H1 (cell line): ENCODE results near the gene AKR1C1. TPM values are rescaled to one million over a fixed set of nuclear protein-coding genes. Genes with fewer than 3 reads are reported as not detected.

Experiments used
- CTCF ChIA-PET: fragments of 300-600 bp; sonication (Branson Sonifier 250); formaldehyde crosslinking; loops from one replicate; lab custom pipeline; 2021; ENCODE audit not compliant: partially characterized antibody; lab: Charles Lee
- POLR2A ChIA-PET: fragments of 300-600 bp; sonication (Branson Sonifier 250); formaldehyde crosslinking; loops from one replicate; lab custom pipeline; 2021; ENCODE audit warnings: inconsistent platforms; ENCODE audit not compliant: partially characterized antibody; lab: Charles Lee
- DNase-seq, 2 experiments: peaks; one replicate each; pipeline versions ENCODE4 v3.0.0 to v3.0.0-alpha.2; 2010 to 2022; ENCODE audit warnings: low spot score in 2 of 2, low read depth in 1 of 2, mixed read lengths in 1 of 2
- FAIRE-seq: peaks from 2 replicates; lab custom pipeline; 2011; peaks lifted over from hg19 to GRCh38; lab: Jason Lieb, UNC
- H2AFZ ChIP-seq: 2 replicates; pipeline ENCODE4 v1.8.1; 2012; ENCODE audit warnings: low read length, inconsistent platforms
- H2AK5ac ChIP-seq: 2 replicates; pipeline ENCODE4 v1.6.1; 2013; ENCODE audit warnings: low read depth, low read length
- H2BK120ac ChIP-seq: replicated peaks from 2 replicates; pipeline ENCODE3; 2013; ENCODE audit warnings: low read depth, low read length, inconsistent platforms
- H2BK12ac ChIP-seq: 2 replicates; pipeline ENCODE4 v1.6.1; 2013; ENCODE audit warnings: low read depth, low read length
- H2BK15ac ChIP-seq: 2 replicates; pipeline ENCODE4 v1.6.1; 2013; ENCODE audit warnings: low read length
- H2BK20ac ChIP-seq: 2 replicates; pipeline ENCODE4 v1.6.1; 2013; ENCODE audit warnings: low read length
- H2BK5ac ChIP-seq: 2 replicates; pipeline ENCODE4 v1.6.1; 2013; ENCODE audit warnings: low read depth, low read length
- H3K14ac ChIP-seq: 2 replicates; pipeline ENCODE4 v1.6.1; 2013; ENCODE audit warnings: inconsistent platforms; ENCODE audit not compliant: insufficient read length
- H3K18ac ChIP-seq: 2 replicates; pipeline ENCODE4 v1.6.1; 2013; ENCODE audit warnings: low read length; ENCODE audit errors: extremely low read depth
- H3K23ac ChIP-seq: 2 replicates; pipeline ENCODE4 v1.6.1; 2013; ENCODE audit warnings: inconsistent platforms; ENCODE audit not compliant: insufficient read length
- H3K23me2 ChIP-seq: 2 replicates; pipeline ENCODE4 v1.6.1; 2013; ENCODE audit warnings: low read depth, low read length
- H3K27ac ChIP-seq: 2 replicates; pipeline ENCODE4 v1.6.1; 2011; ENCODE audit warnings: low read depth, low read length, inconsistent platforms
- H3K27me3 ChIP-seq, 4 experiments: replicated peaks in 1 of 4; 1 replicate in 1 of 4; 2 replicates in 3 of 4; pipeline versions ENCODE4 v1.6.1 to v1.8.1; 2011 to 2013; ENCODE audit warnings: low read length in 3 of 4, mild to moderate bottlenecking in 3 of 4, inconsistent platforms in 2 of 4, mixed read lengths in 2 of 4, moderate library complexity in 1 of 4; ENCODE audit not compliant: control insufficient read depth in 3 of 4, insufficient read depth in 3 of 4; ENCODE audit errors: extremely low read depth in 1 of 4
- H3K36me3 ChIP-seq, 4 experiments: 2 replicates each; pipeline versions ENCODE4 v1.6.1 to v1.8.1; 2011 to 2013; ENCODE audit warnings: mild to moderate bottlenecking in 4 of 4, low read length in 3 of 4, moderate library complexity in 2 of 4, control low read depth in 1 of 4, inconsistent platforms in 1 of 4; ENCODE audit not compliant: insufficient read depth in 4 of 4, control insufficient read depth in 2 of 4
- H3K4ac ChIP-seq: replicated peaks from 2 replicates; pipeline ENCODE3; 2013; ENCODE audit warnings: low read length, low read depth, mixed read lengths, inconsistent platforms; ENCODE audit not compliant: insufficient read length
- H3K4me1 ChIP-seq, 4 experiments: replicated peaks in 1 of 4; 1 replicate in 1 of 4; 2 replicates in 3 of 4; pipeline versions ENCODE4 v1.6.1 to v1.8.1; 2011 to 2013; ENCODE audit warnings: low read length in 3 of 4, inconsistent platforms in 2 of 4, mixed read lengths in 1 of 4; ENCODE audit not compliant: insufficient read depth in 4 of 4, control insufficient read depth in 3 of 4
- H3K4me2 ChIP-seq, 2 experiments: 2 replicates each; pipeline versions ENCODE4 v1.6.1 to v1.8.1; 2011 to 2013; ENCODE audit warnings: low read depth in 2 of 2, low read length in 2 of 2, control low read depth in 1 of 2, inconsistent platforms in 1 of 2, mild to moderate bottlenecking in 1 of 2; ENCODE audit not compliant: insufficient read depth in 1 of 2
- H3K4me3 ChIP-seq, 4 experiments: fragments of 200-600, 300-600 bp in 1 of 4; sonication (generic), shearing (Covaris generic), sonication (Bioruptor Twin) in 1 of 4; 2 replicates each; pipeline versions ENCODE4 v1.5.1 to v1.8.1; 2011 to 2016; ENCODE audit warnings: low read length in 4 of 4, low read depth in 3 of 4, control low read depth in 2 of 4, inconsistent platforms in 2 of 4, mild to moderate bottlenecking in 2 of 4, mixed read lengths in 1 of 4, moderate library complexity in 1 of 4; ENCODE audit not compliant: insufficient read depth in 2 of 4; ENCODE audit errors: extremely low read depth in 1 of 4
- H3K56ac ChIP-seq: replicated peaks from 2 replicates; pipeline ENCODE3; 2013; ENCODE audit warnings: low read depth, mild to moderate bottlenecking, mixed read lengths, low read length, inconsistent platforms; ENCODE audit not compliant: insufficient read length
- H3K79me1 ChIP-seq: 2 replicates; pipeline ENCODE4 v1.6.1; 2013; ENCODE audit warnings: low read depth, low read length, control low read depth
- H3K79me2 ChIP-seq, 2 experiments: 2 replicates each; pipeline versions ENCODE4 v1.6.1 to v1.8.1; 2012 to 2013; ENCODE audit warnings: low read length in 2 of 2, mild to moderate bottlenecking in 2 of 2, inconsistent platforms in 1 of 2; ENCODE audit not compliant: insufficient read depth in 2 of 2, control insufficient read depth in 1 of 2
- H3K9ac ChIP-seq, 4 experiments: replicated peaks in 1 of 4; 1 replicate in 1 of 4; 2 replicates in 3 of 4; pipeline versions ENCODE4 v1.6.1 to v1.8.1; 2011 to 2013; ENCODE audit warnings: low read depth in 3 of 4, low read length in 3 of 4, control low read depth in 2 of 4, mild to moderate bottlenecking in 2 of 4, moderate library complexity in 2 of 4, inconsistent platforms in 1 of 4; ENCODE audit errors: extremely low read depth in 1 of 4
- H3K9me3 ChIP-seq, 2 experiments: 2 replicates each; pipeline versions ENCODE4 v1.6.1 to v1.8.1; 2012 to 2013; ENCODE audit warnings: mild to moderate bottlenecking in 2 of 2, moderate library complexity in 2 of 2, control low read depth in 1 of 2, inconsistent platforms in 1 of 2, low read depth in 1 of 2, low read length in 1 of 2, mixed read lengths in 1 of 2; ENCODE audit not compliant: insufficient read depth in 2 of 2
- H4K20me1 ChIP-seq, 2 experiments: replicated peaks in 1 of 2; 2 replicates each; pipeline versions ENCODE3 to v1.8.1; 2011 to 2013; ENCODE audit warnings: inconsistent platforms in 2 of 2, low read length in 2 of 2, mild to moderate bottlenecking in 1 of 2; ENCODE audit not compliant: insufficient read depth in 2 of 2, control insufficient read depth in 1 of 2
- H4K5ac ChIP-seq: 2 replicates; pipeline ENCODE4 v1.6.1; 2013; ENCODE audit warnings: low read length, low read depth, mixed read lengths, inconsistent platforms; ENCODE audit not compliant: insufficient read length
- H4K8ac ChIP-seq: 2 replicates; pipeline ENCODE4 v1.8.0; 2013; ENCODE audit warnings: mild to moderate bottlenecking, moderate library complexity, low read length, inconsistent platforms; ENCODE audit not compliant: insufficient read depth; ENCODE audit errors: extremely low read depth
- H4K91ac ChIP-seq: replicated peaks from 2 replicates; pipeline ENCODE3; 2013; ENCODE audit warnings: low read length, mixed read lengths, inconsistent platforms; ENCODE audit not compliant: insufficient read length
- CEBPB ChIP-seq: IDR thresholded peaks from 2 replicates; pipeline ENCODE4 v1.6.1; 2012; ENCODE audit warnings: low read depth, low read length
- EGR1 ChIP-seq: IDR thresholded peaks from 2 replicates; pipeline ENCODE4 v1.6.1; 2011; ENCODE audit warnings: low read depth, low read length, borderline replicate concordance
- GTF2F1 ChIP-seq: IDR thresholded peaks from 2 replicates; pipeline ENCODE4 v1.6.1; 2012; ENCODE audit warnings: low read depth, low read length, improper control_type of control experiment, borderline replicate concordance
- NANOG ChIP-seq: IDR thresholded peaks from 2 replicates; pipeline ENCODE4 v1.6.1; 2011; ENCODE audit warnings: low read length, low read depth, mild to moderate bottlenecking, inconsistent platforms; ENCODE audit not compliant: insufficient read depth, poor library complexity, severe bottlenecking
- NRF1 ChIP-seq: IDR thresholded peaks from 2 replicates; pipeline ENCODE4 v1.6.1; 2011; ENCODE audit warnings: mild to moderate bottlenecking, low read depth, low read length, improper control_type of control experiment
- SIX5 ChIP-seq: IDR thresholded peaks from 2 replicates; pipeline ENCODE4 v1.6.1; 2011; ENCODE audit warnings: mild to moderate bottlenecking, low read depth, low read length
- SP2 ChIP-seq: IDR thresholded peaks from 2 replicates; pipeline ENCODE4 v1.6.1; 2012; ENCODE audit warnings: mild to moderate bottlenecking, low read length, inconsistent platforms
- TAF1 ChIP-seq: IDR thresholded peaks from 2 replicates; pipeline ENCODE4 v1.6.1; 2011; ENCODE audit warnings: mild to moderate bottlenecking, low read depth, low read length
- USF2 ChIP-seq: IDR thresholded peaks from 2 replicates; pipeline ENCODE4 v1.6.1; 2011; ENCODE audit warnings: low read length, improper control_type of control experiment
- WGBS, 2 experiments: shearing (Covaris generic) in 1 of 2; methylation state at CpG; one replicate each; pipeline versions ENCODE4 v1.1.6 to v1.1.7; 2013 to 2015; ENCODE audit warnings: low lambda C conversion rate in 2 of 2, mixed read lengths in 2 of 2, inconsistent platforms in 1 of 2, low coverage in 1 of 2, missing lambda C conversion rate in 1 of 2; ENCODE audit not compliant: insufficient replicate concordance in 2 of 2, insufficient coverage in 1 of 2, insufficient read length in 1 of 2; ENCODE audit errors: extremely low coverage in 1 of 2, missing lambda C conversion rate in 1 of 2; 5-methylcytosine and 5-hydroxymethylcytosine counted together
- polyA plus RNA-seq, 7 experiments: library from polyadenylated mRNA; depleted of rRNA in 3 of 7; stranded (reverse) in 5 of 7; unstranded in 2 of 7; fragments of >200 nt in 5 of 7; fragments of 200-250 nt in 2 of 7; gene quantifications; 1 replicate in 5 of 7; 2 replicates in 1 of 7; 4 replicates in 1 of 7; pipeline versions ENCODE4 v1.2.1 to v1.2.3, GENCODE V29; 2011 to 2013; ENCODE audit warnings: missing spikeins in 2 of 7, mixed read lengths in 2 of 7
- total RNA-seq: library from RNA; stranded (reverse); fragmentation: NEBNext Ultra II Directional; extraction: Animal tissue kit (Norgen Biotek cat#: 25700); gene quantifications from 2 replicates; pipeline ENCODE4 v1.2.1, GENCODE V29; 2021
- TF ChIP-seq, protein P1 (sequence below): IDR thresholded peaks from 2 replicates; pipeline ENCODE4 v1.6.1; 2012; ENCODE audit warnings: inconsistent platforms

Gene AKR1C1
- total and polyA plus RNA-seq, 2 of the 8 experiments (the other 6 are each of a cell fraction or from before 2014, with no cell fraction given), result 1.4 to 2.1 TPM

GRCh38 chr10:4947635-4948596 lies 15.3 kb upstream of the AKR1C1 start:
- H3K27ac ChIP-seq, result no peak overlapping the region
- no peaks in the 10 kb centered on the region for H3K9me3 ChIP-seq
- H4K8ac ChIP-seq, result no peak overlapping the region
- H2BK5ac ChIP-seq, result no peak overlapping the region
- H3K9ac ChIP-seq, result no peak overlapping the region
- H3K79me1 ChIP-seq, result no peaks in the 10 kb centered on the region
- no peaks in the 10 kb centered on the region for H3K79me2 ChIP-seq
- no peak for DNase-seq
- peak overlapping the region; percentile 21; the same call in 1 of the 2 replicates for H3K18ac ChIP-seq
- no peak overlapping the region for H2AFZ ChIP-seq
- no peaks in the 10 kb centered on the region for H3K36me3 ChIP-seq
- ChIA-PET POLR2A (no interaction called here), CTCF (interaction anchor here (0.7 to 2.9 kb wide), 3 partner anchors 34 to 160 kb away, joined by 3 to 14 read pairs (median 10); no protein-coding TSS in a partner anchor)
- H4K91ac ChIP-seq, result no peak overlapping the region
- no peak overlapping the region for H3K23ac ChIP-seq
- no peak for FAIRE-seq
- no peak overlapping the region for H3K14ac ChIP-seq
- H3K23me2 ChIP-seq, result no peaks in the 10 kb centered on the region
- WGBS, 2 experiments, result 53% methylated on average over 5 of the region's 5 CpGs; no CpG with 5 or more reads in 1 of the 2 experiments
- no peak overlapping the region for H3K4me3 ChIP-seq
- no peak overlapping the region for H3K56ac ChIP-seq
- H2BK120ac ChIP-seq, result no peak overlapping the region
- no peaks in the 10 kb centered on the region for H4K20me1 ChIP-seq
- no peak overlapping the region for H2BK15ac ChIP-seq
- H3K27me3 ChIP-seq, result no peaks in the 10 kb centered on the region; a peak in 1 of 7 replicates
- no peak overlapping the region for H3K4me2 ChIP-seq
- H2AK5ac ChIP-seq, result no peak overlapping the region
- H2BK20ac ChIP-seq, result no peak overlapping the region
- no peak overlapping the region for H3K4ac ChIP-seq
- H2BK12ac ChIP-seq, result no peak overlapping the region
- peaks cover 3 to 21% (median 14%) of the 10 kb centered on the region in 4 experiments for H3K4me1 ChIP-seq
- H4K5ac ChIP-seq, result no peak overlapping the region
- TF ChIP-seq SIX5 (no peak), CEBPB (no peak), USF2 (no peak), GTF2F1 (no peak), TAF1 (no peak), NANOG (no peak), EGR1 (no peak), NRF1 (no peak), SP2 (no peak)
- TF ChIP-seq, protein P1, sequence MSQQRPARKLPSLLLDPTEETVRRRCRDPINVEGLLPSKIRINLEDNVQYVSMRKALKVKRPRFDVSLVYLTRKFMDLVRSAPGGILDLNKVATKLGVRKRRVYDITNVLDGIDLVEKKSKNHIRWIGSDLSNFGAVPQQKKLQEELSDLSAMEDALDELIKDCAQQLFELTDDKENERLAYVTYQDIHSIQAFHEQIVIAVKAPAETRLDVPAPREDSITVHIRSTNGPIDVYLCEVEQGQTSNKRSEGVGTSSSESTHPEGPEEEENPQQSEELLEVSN, result no peak
